Endothelial cell (in vitro differentiated cells): ENCODE data around the gene LRP1B. TPM values are rescaled to one million over a fixed set of nuclear protein-coding genes. Genes with fewer than 3 reads are reported as not detected.

Experiments
- DNase-seq: peaks from one replicate; pipeline ENCODE4 v3.0.0; 2021; ENCODE audit warnings: low spot score
- H3K27ac Mint-ChIP-seq: one replicate; pipeline ENCODE4 v1.8.0; 2021; ENCODE audit warnings: mixed read lengths, inconsistent platforms; ENCODE audit not compliant: unreplicated experiment
- H3K27me3 Mint-ChIP-seq: one replicate; pipeline ENCODE4 v1.8.0; 2021; ENCODE audit warnings: mild to moderate bottlenecking, moderate library complexity, mixed read lengths, inconsistent platforms; ENCODE audit not compliant: unreplicated experiment
- H3K36me3 Mint-ChIP-seq: one replicate; pipeline ENCODE4 v1.8.0; 2021; ENCODE audit warnings: mild to moderate bottlenecking, low read depth, mixed read lengths, inconsistent platforms; ENCODE audit not compliant: unreplicated experiment
- H3K4me1 Mint-ChIP-seq: one replicate; pipeline ENCODE4 v1.8.0; 2021; ENCODE audit warnings: mild to moderate bottlenecking, mixed read lengths, inconsistent platforms; ENCODE audit not compliant: unreplicated experiment
- H3K4me3 Mint-ChIP-seq: one replicate; pipeline ENCODE4 v1.8.0; 2021; ENCODE audit warnings: mild to moderate bottlenecking, mixed read lengths, inconsistent platforms; ENCODE audit not compliant: unreplicated experiment
- H3K9me3 Mint-ChIP-seq: one replicate; pipeline ENCODE4 v1.8.0; 2021; ENCODE audit warnings: mixed read lengths, inconsistent platforms; ENCODE audit not compliant: unreplicated experiment
- CTCF ChIP-seq: fragments of 200-600 bp; sonication (generic); IDR thresholded peaks from one replicate; pipeline ENCODE4 v1.5.0; 2021; ENCODE audit warnings: antibody characterized with exemption; ENCODE audit not compliant: unreplicated experiment
- total RNA-seq: library from RNA; stranded (reverse); fragmentation: NEBNext Ultra II Directional; extraction: Animal tissue kit (Norgen Biotek cat#: 25700); gene quantifications from one replicate; pipeline ENCODE4 v1.2.1, GENCODE V29; 2021; ENCODE audit not compliant: unreplicated experiment

The LRP1B gene
- total RNA-seq, 1 donor from 2014 or later: 1.4 TPM

- Mint-ChIP-seq H3K36me3 (no peaks in the 10 kb centered on the region), H3K9me3 (no peaks in the 10 kb centered on the region), H3K27ac (no peak overlapping the region), H3K4me3 (no peak overlapping the region), H3K4me1 (peaks cover 12% of the 10 kb centered on the region), H3K27me3 (no peaks in the 10 kb centered on the region)
- no peak for DNase-seq
- TF ChIP-seq CTCF: no peak
These were observed 519.6 kb downstream of the LRP1B start for GRCh38 chr2:141611176-141611571.

GRCh38 chr2:141610564-141611175 is 520.1 kb downstream of the LRP1B start:
- H3K27ac Mint-ChIP-seq: no peak overlapping the region
- H3K27me3 Mint-ChIP-seq: no peaks in the 10 kb centered on the region
- H3K36me3 Mint-ChIP-seq: no peaks in the 10 kb centered on the region
- H3K9me3 Mint-ChIP-seq: no peaks in the 10 kb centered on the region
- peaks cover 12% of the 10 kb centered on the region for H3K4me1 Mint-ChIP-seq
- no peak for DNase-seq
- TF ChIP-seq CTCF: no peak
- H3K4me3 Mint-ChIP-seq: no peak overlapping the region

- H3K4me3 Mint-ChIP-seq: no peak overlapping the region
These were observed 525.7 kb downstream of the LRP1B start for GRCh38 chr2:141605163-141605562.

GRCh38 chr2:141601511-141602152 is 529.2 kb downstream of the LRP1B start:
- no peak for TF ChIP-seq CTCF
- H3K27ac Mint-ChIP-seq: no peak overlapping the region
- H3K9me3 Mint-ChIP-seq: no peaks in the 10 kb centered on the region

More at GRCh38 chr2:141605163-141605562, 525.7 kb downstream of the LRP1B start:
- H3K27me3 Mint-ChIP-seq: no peaks in the 10 kb centered on the region
- no peaks in the 10 kb centered on the region for H3K9me3 Mint-ChIP-seq
- TF ChIP-seq CTCF: no peak
- H3K27ac Mint-ChIP-seq: no peak overlapping the region
- H3K36me3 Mint-ChIP-seq: no peaks in the 10 kb centered on the region
- H3K4me1 Mint-ChIP-seq: no peaks in the 10 kb centered on the region
- no peak for DNase-seq

GRCh38 chr2:141599721-141600120 is 531.1 kb downstream of the LRP1B start:
- Mint-ChIP-seq H3K27me3 (no peaks in the 10 kb centered on the region), H3K36me3 (no peaks in the 10 kb centered on the region), H3K4me3 (no peak overlapping the region), H3K27ac (no peak overlapping the region), H3K9me3 (no peaks in the 10 kb centered on the region), H3K4me1 (no peaks in the 10 kb centered on the region)
- no peak for DNase-seq
- TF ChIP-seq CTCF: no peak

More at GRCh38 chr2:141601511-141602152, 529.2 kb downstream of the LRP1B start:
- Mint-ChIP-seq H3K27me3 (no peaks in the 10 kb centered on the region), H3K4me1 (no peaks in the 10 kb centered on the region), H3K4me3 (no peak overlapping the region), H3K36me3 (no peaks in the 10 kb centered on the region)
- no peak for DNase-seq
